PC-9 (cell line): Measurements from ENCODE around the gene DOLK. TPM values are rescaled to one million over a fixed set of nuclear protein-coding genes. Genes with fewer than 3 reads are reported as not detected.

Source experiments
- Bru-seq: library from RNA; stranded (reverse); fragments of 400-500 nt; gene quantifications from one replicate; lab custom pipeline; 2021; lab: Mats Ljungman, UMichigan
- BruChase-seq, 2 experiments: library from RNA; stranded (reverse); fragments of 400-500 nt; gene quantifications; one replicate each; lab custom pipeline; 2021; lab: Mats Ljungman, UMichigan
- BruUV-seq: library from RNA; stranded (reverse); fragments of 400-500 nt; replicated peaks from 2 replicates; lab custom pipeline; 2021; lab: Mats Ljungman, UMichigan
- CTCF ChIA-PET: fragments of 300-600 bp; sonication (Branson Sonifier 250); formaldehyde crosslinking; loops from one replicate; lab custom pipeline; 2022; ENCODE audit warnings: antibody characterized with exemption; lab: Charles Lee
- POLR2A ChIA-PET: fragments of 300-600 bp; sonication (Branson Sonifier 250); formaldehyde crosslinking; loops from one replicate; lab custom pipeline; 2022; ENCODE audit warnings: antibody characterized with exemption; ENCODE audit not compliant: unreplicated experiment; lab: Charles Lee
- DNase-seq, 2 experiments: peaks; one replicate each; pipeline versions ENCODE4 v3.0.0 to v3.0.0-alpha.2; 2015 to 2022; ENCODE audit warnings: mixed read lengths in 1 of 2
- H2AFZ ChIP-seq: fragments of 200-600 bp; sonication (generic); 2 replicates; pipeline ENCODE4 v1.8.1; 2017; ENCODE audit warnings: antibody characterized with exemption
- H3F3A ChIP-seq: fragments of 200-600 bp; sonication (generic); 2 replicates; pipeline ENCODE4 v1.8.1; 2017; ENCODE audit warnings: antibody characterized with exemption, mild to moderate bottlenecking, low read depth; ENCODE audit not compliant: insufficient read depth
- H3K27ac ChIP-seq: fragments of 200-600 bp; sonication (generic); 2 replicates; pipeline ENCODE4 v1.6.1; 2016; ENCODE audit warnings: mixed run types
- H3K27me3 ChIP-seq: fragments of 200-600 bp; sonication (generic); 2 replicates; pipeline ENCODE4 v1.6.1; 2016; ENCODE audit warnings: low read depth, mixed run types; ENCODE audit not compliant: insufficient read depth
- H3K36me3 ChIP-seq: fragments of 200-600 bp; sonication (generic); 2 replicates; pipeline ENCODE4 v1.6.1; 2016; ENCODE audit warnings: low read depth, mixed run types
- H3K4me1 ChIP-seq: fragments of 200-600 bp; sonication (generic); replicated peaks from 2 replicates; pipeline ENCODE4 v1.6.1; 2016; ENCODE audit warnings: mixed run types; ENCODE audit not compliant: insufficient read depth
- H3K4me2 ChIP-seq: fragments of 200-600 bp; sonication (generic); 2 replicates; pipeline ENCODE4 v1.6.1; 2017; ENCODE audit warnings: mixed run types
- H3K4me3 ChIP-seq: fragments of 200-600 bp; sonication (generic); 2 replicates; pipeline ENCODE4 v1.6.1; 2016; ENCODE audit warnings: mixed run types
- H3K79me2 ChIP-seq: fragments of 200-600 bp; sonication (generic); 2 replicates; pipeline ENCODE4 v1.6.1; 2017; ENCODE audit warnings: low read depth, mixed run types
- H3K9me2 ChIP-seq: fragments of 200-600 bp; sonication (generic); 2 replicates; pipeline ENCODE4 v1.8.1; 2017; ENCODE audit warnings: mild to moderate bottlenecking; ENCODE audit not compliant: insufficient read depth
- H3K9me3 ChIP-seq: fragments of 200-600 bp; sonication (generic); 2 replicates; pipeline ENCODE4 v1.8.1; 2016; ENCODE audit warnings: low read depth; ENCODE audit not compliant: insufficient read depth
- H4K20me1 ChIP-seq: fragments of 200-600 bp; sonication (generic); 2 replicates; pipeline ENCODE4 v1.8.1; 2017; ENCODE audit not compliant: insufficient read depth
- CTCF ChIP-seq: fragments of 200-600 bp; sonication (generic); conservative IDR thresholded peaks from 2 replicates; pipeline ENCODE4 v1.6.1; 2017; ENCODE audit warnings: mixed run types, antibody characterized with exemption, mild to moderate bottlenecking, moderate library complexity
- EZH2 ChIP-seq: fragments of 200-600 bp; sonication (generic); IDR thresholded peaks from 2 replicates; pipeline ENCODE4 v1.8.0; 2017; ENCODE audit warnings: antibody characterized with exemption, low read depth
- intact Hi-C: fragments of 100-400 bp; cut with micrococcal nuclease; formaldehyde crosslinking; loops from one replicate; pipeline ENCODE4 v1.10.0; 2022; ENCODE audit not compliant: unreplicated experiment
- long read RNA-seq: library from polyadenylated mRNA; stranded (forward); transcript quantifications from one replicate; pipeline ENCODE4 v2.0.0, GENCODE V29; 2022
- total RNA-seq: library from RNA; stranded (reverse); gene quantifications from 2 replicates; pipeline ENCODE4 v1.2.3, GENCODE V29; 2021

The DOLK gene
- total RNA-seq (18.0 and 19.0 TPM in 2 replicates), Bru-seq, nascent RNA (percentile 59 among the genes with signal in this experiment), BruChase-seq, experiment 1, labeled RNA remaining after a 2-hour chase (percentile 79 among the genes with signal in this experiment), BruChase-seq, experiment 2, labeled RNA remaining after a 6-hour chase (percentile 83 among the genes with signal in this experiment)
- long read RNA-seq, transcript DOLK-201 (1 exons, 2,090 nt): major isoform, 253 of 253 reads
- long read RNA-seq, partial matches to known transcripts: 0 of 253 reads
- long read RNA-seq, other reads (novel, unspliced or antisense): 0 of 253 reads

GRCh38 chr9:128947527-128948301, at the start of gene DOLK, which contains the start of gene NUP188:
Gene DOLK (minus strand): TSS chr9:128947603. CDS start chr9:128947303, 300 bp downstream.
Gene NUP188 (plus strand): TSS chr9:128947699. CDS start chr9:128947720, 21 bp downstream.
- peak; percentile 80 to 98 for DNase-seq
- TSS peak; percentile 41 for BruUV-seq

GRCh38 chr9:128995791-128996190, 48.4 kb upstream of the DOLK start:
- H3F3A ChIP-seq: 0 out of 2 replicates have a peak, but pooled peaks cover 4% of the 10 kb centered on the region
- DNase-seq: no peak
- H3K9me2 ChIP-seq: no peaks in the 10 kb centered on the region
- no peak overlapping the region for H3K27ac ChIP-seq
- intact Hi-C loops: no loop called here
- H3K4me2 ChIP-seq: no peak overlapping the region
- H3K4me3 ChIP-seq: no peak overlapping the region
- H2AFZ ChIP-seq: no peak overlapping the region
- H3K79me2 ChIP-seq: no peaks in the 10 kb centered on the region
- H3K27me3 ChIP-seq: no peaks in the 10 kb centered on the region
- peaks cover 20% of the 10 kb centered on the region; the same call in 1 of the 2 replicates for H3K36me3 ChIP-seq
- H3K4me1 ChIP-seq: no peaks in the 10 kb centered on the region
- no TSS peak for BruUV-seq
- H4K20me1 ChIP-seq: no peaks in the 10 kb centered on the region
- POLR2A ChIA-PET: interaction anchor here (0.7 kb wide), 1 partner anchor 175 kb away, joined by 3 read pairs; no protein-coding TSS in a partner anchor
- no peaks in the 10 kb centered on the region for H3K9me3 ChIP-seq
- TF ChIP-seq EZH2 (no peak), CTCF (no peak)
- CTCF ChIA-PET: no interaction called here

More at GRCh38 chr9:128947527-128948301, at the start of gene DOLK, which contains the start of gene NUP188:
- H3K4me3 ChIP-seq: peak within 1 kb of the TSS; percentile 96
- H3K27me3 ChIP-seq: no peaks in the 10 kb centered on the region
- no peaks in the 10 kb centered on the region; the same call in 1 of the 2 replicates for H3K36me3 ChIP-seq
- peaks cover 29% of the 10 kb centered on the region; the same call in 1 of the 2 replicates for H3K79me2 ChIP-seq
- ChIA-PET POLR2A (interaction anchor here (0.6 kb wide), 1 partner anchor 45 kb away, joined by 3 read pairs; no protein-coding TSS in a partner anchor), CTCF (interaction anchor here (0.5 to 1.0 kb wide), 2 partner anchors 18 to 80 kb away, joined by 3 to 11 read pairs; partner anchors contain the start of gene SH3GLB2)
- H3K9me3 ChIP-seq: no peaks in the 10 kb centered on the region
- intact Hi-C loops: loop anchor here (1.0 to 5.0 kb wide), 3 partner anchors 45 to 85 kb away; partner anchors contain the start of genes KYAT1 and LRRC8A
- peak within 1 kb of the TSS; percentile 99 for H3K4me2 ChIP-seq
- peaks cover 7% of the 10 kb centered on the region for H3F3A ChIP-seq
- H4K20me1 ChIP-seq: no peaks in the 10 kb centered on the region
- no peak for TF ChIP-seq EZH2
- peak within 1 kb of the TSS; percentile 100 for H2AFZ ChIP-seq
- H3K27ac ChIP-seq: peak within 1 kb of the TSS; percentile 61
- H3K9me2 ChIP-seq: no peaks in the 10 kb centered on the region
- peaks cover 6% of the 10 kb centered on the region; the same call in 1 of the 2 replicates for H3K4me1 ChIP-seq

GRCh38 chr9:128992995-128993394, 45.6 kb upstream of the DOLK start:
- Histone ChIP-seq H3K4me2 (no peak overlapping the region), H3K36me3 (peaks cover 32% of the 10 kb centered on the region), H3K27ac (no peak overlapping the region), H3K9me2 (no peaks in the 10 kb centered on the region), H3K27me3 (no peaks in the 10 kb centered on the region), H3F3A (0 out of 2 replicates have a peak, but pooled peaks cover 4% of the 10 kb centered on the region), H3K4me3 (no peak overlapping the region), H3K4me1 (no peaks in the 10 kb centered on the region), H2AFZ (no peak overlapping the region), H3K9me3 (no peaks in the 10 kb centered on the region), H3K79me2 (no peaks in the 10 kb centered on the region), H4K20me1 (no peaks in the 10 kb centered on the region)
- BruUV-seq: no TSS peak
- CTCF ChIA-PET: interaction anchor here (0.5 to 0.6 kb wide), 2 partner anchors 39 to 716 kb away, joined by 3 to 4 read pairs; no protein-coding TSS in a partner anchor
- POLR2A ChIA-PET: interaction anchor here (0.6 kb wide), 1 partner anchor 326 kb away, joined by 7 read pairs; no protein-coding TSS in a partner anchor
- intact Hi-C loops: loop anchor here (1.0 kb wide), 1 partner anchor 35 kb away; the partner anchor contains the start of gene SH3GLB2
- DNase-seq: no peak
- no peak; the same call in 1 of the 2 replicates for TF ChIP-seq CTCF
- TF ChIP-seq EZH2: no peak
